Kidney tubule cell (primary cell): ENCODE results near the gene IL17F.
"Not testable (repeated sequence)": the region's sequence is repeated elsewhere in the genome, so short reads cannot be mapped to it uniquely, and the experiment has no call there.

Experiments used
- DNase-seq: peaks from one replicate; pipeline ENCODE4 v3.0.0-alpha.2; 2018; ENCODE audit warnings: low spot score

Gene IL17F

DNA sequence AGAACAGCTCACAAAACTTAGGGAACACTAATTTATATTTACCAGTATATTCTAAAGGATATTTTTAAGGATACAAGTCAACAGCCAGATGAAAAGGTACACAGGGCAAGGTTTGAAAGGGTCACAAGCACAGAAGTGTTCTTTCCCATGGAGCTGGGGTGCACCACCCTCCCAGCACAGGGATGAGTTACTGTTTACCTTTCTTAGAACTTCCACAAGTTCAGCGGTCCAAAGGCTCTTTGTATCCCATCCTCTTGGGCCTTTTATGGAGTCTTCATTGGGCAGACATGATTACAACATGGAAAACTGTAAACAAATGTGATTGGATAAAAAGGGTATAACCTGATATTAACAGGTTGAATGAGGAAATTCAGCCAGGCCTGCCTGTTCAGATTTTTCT lies 1.1 kb upstream of the IL17F start:
- no peak for DNase-seq

DNA sequence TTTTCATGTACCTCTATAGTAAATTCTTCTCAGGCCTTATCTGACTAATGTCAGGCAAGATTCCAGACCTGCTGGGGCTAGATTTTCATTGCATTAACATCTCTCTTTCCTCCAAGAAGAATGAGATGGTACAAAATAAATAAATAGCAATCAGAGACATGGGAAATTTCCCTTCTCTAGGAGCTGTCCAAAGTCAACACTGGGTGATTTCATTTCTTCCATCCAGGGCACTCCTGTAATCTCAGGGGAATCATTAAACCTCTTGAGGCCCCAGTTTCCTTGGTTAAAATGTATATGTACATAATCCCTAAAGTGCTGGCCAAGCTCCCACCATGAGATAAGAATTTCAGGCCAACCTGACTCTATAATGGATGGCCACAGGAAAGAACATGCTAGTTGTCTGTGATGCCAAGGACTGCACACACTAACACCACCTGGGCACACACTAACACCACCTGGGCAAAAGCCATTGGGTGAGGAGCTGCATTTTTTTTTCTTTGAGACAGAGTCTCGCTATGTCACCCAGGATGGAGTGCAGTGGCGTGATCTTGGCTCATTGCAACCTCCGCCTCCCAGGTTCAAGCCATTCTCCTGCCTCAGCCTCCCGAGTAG lies 912 bp downstream of the IL17F start:
- DNase-seq: no peak

- no peak for DNase-seq
These were observed 2.5 kb downstream of the IL17F start for GRCh38 chr6:52241819-52242218.

DNA sequence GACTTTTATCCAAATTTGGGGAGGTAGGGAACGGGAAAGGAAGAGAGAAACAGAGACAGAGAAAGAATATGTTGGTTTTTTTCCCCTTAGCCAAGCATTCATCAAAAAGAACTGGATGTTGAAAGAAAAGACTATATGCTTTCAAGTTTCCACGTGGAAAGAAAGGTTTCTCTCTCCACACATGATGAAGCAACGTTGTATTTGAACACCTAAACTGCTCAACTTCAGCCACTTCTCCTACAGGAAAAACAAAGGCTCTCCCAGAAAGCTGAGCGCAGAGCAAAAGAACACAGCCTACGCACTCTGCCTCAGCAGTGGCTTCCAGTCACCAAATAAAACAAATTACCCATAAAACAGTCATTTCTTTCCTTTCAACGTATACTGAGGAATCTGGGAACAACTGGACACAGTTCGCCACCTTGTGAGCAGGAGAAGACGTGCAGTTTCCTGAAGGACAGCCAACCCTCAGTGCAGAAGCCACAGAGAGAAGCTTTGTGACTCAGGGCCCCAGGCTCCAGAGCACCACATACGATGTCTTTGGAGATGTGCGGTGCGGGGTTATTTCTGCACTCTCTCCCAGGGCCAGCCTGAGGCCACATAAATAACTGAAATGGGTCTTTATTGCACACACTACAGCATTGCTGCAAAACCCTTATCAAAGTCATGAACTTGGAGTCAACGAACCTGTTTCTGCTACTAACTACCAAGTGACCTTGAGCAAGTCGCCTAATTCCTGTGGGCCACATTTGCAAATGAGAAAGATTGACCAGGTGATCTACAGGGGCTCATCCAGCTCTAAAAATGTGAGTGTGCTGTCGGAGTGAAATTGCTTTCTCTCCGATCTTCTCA lies 10.1 kb downstream of the IL17F start:
- peak; percentile 88 for DNase-seq

- no peak for DNase-seq
These were observed 11.3 kb downstream of the IL17F start for GRCh38 chr6:52233005-52233404.

GRCh38 chr6:52231406-52232127 lies 12.7 kb downstream of the IL17F start:
- no peak for DNase-seq

DNA sequence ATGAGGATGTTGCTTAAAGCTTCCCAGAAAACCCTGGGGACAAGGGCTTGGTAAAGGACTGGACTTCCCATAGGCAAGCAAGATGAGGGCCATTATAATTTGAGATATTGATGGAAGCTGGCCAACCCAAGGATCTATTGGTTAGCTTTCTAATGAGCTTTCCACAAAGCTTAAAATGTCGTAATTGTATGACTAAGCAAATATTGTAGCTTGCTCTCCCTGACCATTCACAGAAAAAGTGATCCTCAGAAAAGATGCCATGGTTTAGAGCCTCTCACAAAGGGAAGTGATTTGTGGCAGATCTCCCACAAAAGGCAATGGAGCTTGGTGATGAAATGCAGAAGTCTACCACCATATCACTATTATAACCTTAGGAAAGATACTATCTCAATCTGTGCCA lies 13.6 kb downstream of the IL17F start:
- no peak for DNase-seq

DNA sequence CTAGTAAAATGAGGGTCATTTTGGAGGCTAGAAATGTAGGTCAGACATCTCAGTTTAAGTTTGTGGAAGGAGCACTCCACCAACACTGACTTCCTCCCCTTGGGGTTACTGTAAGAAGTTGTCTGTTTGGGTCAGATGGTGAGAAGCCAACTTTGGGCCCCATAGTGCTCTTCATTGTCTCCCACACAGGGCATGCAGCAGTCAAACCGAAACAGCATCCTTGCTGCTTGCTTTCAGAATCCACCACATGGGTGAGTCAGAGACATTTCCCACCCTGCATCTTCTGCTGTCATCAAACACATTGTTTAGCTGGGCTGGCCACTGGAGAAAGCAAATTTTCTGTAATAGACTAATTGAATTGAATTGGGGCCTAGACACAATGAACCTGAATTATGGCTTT lies 16.8 kb downstream of the IL17F start:
- DNase-seq: no peak

- peak; percentile 87 for DNase-seq
These were observed 23.0 kb downstream of the IL17F start for GRCh38 chr6:52221302-52221701.

- peak; percentile 61 for DNase-seq
These were observed 26.5 kb downstream of the IL17F start for GRCh38 chr6:52217761-52218160.

DNA sequence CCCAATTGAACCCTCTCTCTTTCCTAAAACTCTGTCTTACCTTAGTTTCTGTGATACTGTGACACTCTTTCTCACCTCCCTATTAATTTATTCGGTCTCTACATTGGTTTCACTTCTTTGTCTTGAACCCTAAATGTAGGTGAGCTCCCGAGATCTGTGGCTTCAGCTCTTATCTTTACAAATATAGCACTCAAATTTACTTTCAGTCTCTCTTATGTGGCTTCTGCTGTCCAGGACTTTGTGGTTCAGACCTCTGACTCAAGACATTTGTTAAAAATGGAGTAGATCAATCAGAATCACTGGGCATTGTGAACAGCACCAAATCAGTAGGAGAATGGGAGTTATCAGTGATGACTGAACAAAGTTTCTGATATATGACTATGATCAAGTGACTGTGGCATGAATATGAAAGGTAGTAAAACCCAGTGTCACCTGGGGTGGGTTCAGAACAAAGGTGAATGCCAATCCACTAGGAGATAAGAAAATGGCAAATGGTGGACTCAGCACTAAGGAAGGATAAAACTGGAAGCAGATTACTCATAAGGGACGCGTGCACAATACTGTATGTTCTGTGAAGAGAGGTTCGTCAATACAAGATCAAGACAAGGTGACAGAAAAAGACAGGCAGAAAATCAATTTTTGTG lies 27.2 kb downstream of the IL17F start:
- DNase-seq: no peak

- DNase-seq: no peak
These were observed 28.5 kb downstream of the IL17F start for GRCh38 chr6:52215787-52216186.

- no peak for DNase-seq
These were observed 31.2 kb downstream of the IL17F start for GRCh38 chr6:52213127-52213526.

DNA sequence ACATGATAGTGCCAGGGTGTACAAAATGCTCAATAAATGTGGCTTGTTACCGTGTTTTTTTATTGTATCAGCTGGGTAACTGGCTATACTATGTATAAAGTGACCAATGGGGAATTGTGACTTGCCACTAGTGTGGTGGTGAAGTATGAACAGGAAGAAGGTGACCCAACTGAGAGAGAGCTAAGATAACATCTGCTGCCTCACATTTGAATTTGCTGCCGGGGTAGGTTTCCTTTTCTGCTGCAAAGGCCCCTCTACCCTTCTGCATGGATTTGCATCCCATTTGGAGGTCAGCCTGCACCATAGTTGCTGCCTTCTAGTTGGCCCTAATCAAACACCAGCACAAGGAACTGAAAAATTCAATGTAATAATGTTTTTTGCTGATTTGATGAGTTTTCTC lies 34.1 kb downstream of the IL17F start:
- DNase-seq: no peak

GRCh38 chr6:52209770-52210169 lies 34.5 kb downstream of the IL17F start:
- DNase-seq: no peak

GRCh38 chr6:52208612-52209011 lies 35.7 kb downstream of the IL17F start:
- DNase-seq: no peak

DNA sequence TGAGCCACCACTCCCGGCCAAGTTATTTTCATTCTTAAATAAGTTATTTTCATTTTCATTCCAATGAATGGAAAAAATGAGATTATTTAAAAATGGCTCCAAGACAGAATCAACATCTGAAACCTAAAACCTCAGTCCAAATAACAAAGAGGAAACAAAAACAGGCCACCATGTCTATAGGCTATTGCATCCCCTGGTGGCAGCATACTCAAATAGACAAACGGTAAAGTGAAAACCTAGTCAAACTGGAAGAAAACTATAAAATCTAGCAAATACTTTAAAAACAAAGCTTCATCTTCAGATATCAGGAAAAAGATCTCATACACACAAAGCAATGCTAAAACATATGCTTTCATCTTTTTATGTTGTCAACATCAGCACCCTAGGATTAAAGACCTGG lies 37.2 kb downstream of the IL17F start:
- DNase-seq: no peak

GRCh38 chr6:52201493-52201892 lies 42.8 kb downstream of the IL17F start:
- DNase-seq: peak; percentile 4

GRCh38 chr6:52201046-52201445 lies 43.3 kb downstream of the IL17F start:
- peak; percentile 56 for DNase-seq

- DNase-seq: not testable (repeated sequence)
These were observed 44.2 kb downstream of the IL17F start for GRCh38 chr6:52200088-52200487.

GRCh38 chr6:52195886-52196285 lies 48.4 kb downstream of the IL17F start:
- DNase-seq: no peak

GRCh38 chr6:52191824-52192223 lies 52.5 kb downstream of the IL17F start:
- DNase-seq: no peak

- no peak for DNase-seq
These were observed 53.9 kb downstream of the IL17F start for GRCh38 chr6:52190409-52190808.
